HFF-Myc (cell line): ENCODE data around the gene ABAT.

Experiments used
- DNase-seq: peaks from one replicate; pipeline ENCODE4 v3.0.0-alpha.2; 2011; ENCODE audit warnings: low read depth; ENCODE audit errors: extremely low read depth
- H3K4me3 ChIP-seq: replicated peaks from 2 replicates; pipeline ENCODE4 v1.5.1; 2011; ENCODE audit warnings: low read depth, mild to moderate bottlenecking, control low read depth, low read length
- CTCF ChIP-seq: IDR thresholded peaks from 2 replicates; pipeline ENCODE4 v1.5.1; 2012; ENCODE audit warnings: mild to moderate bottlenecking, low read depth, low read length, control low read depth; ENCODE audit errors: missing control alignments

ABAT gene

GRCh38 chr16:8720967-8721308 is 46.5 kb downstream of the ABAT start:
- H3K4me3 ChIP-seq: no peak overlapping the region
- TF ChIP-seq CTCF: no peak
- no peak for DNase-seq

GRCh38 chr16:8721336-8722024 is 47.1 kb downstream of the ABAT start:
- no peak for DNase-seq

GRCh38 chr16:8722025-8722348 is 47.6 kb downstream of the ABAT start:
- no peak for TF ChIP-seq CTCF
- no peak for DNase-seq
- no peak overlapping the region for H3K4me3 ChIP-seq

More at GRCh38 chr16:8721336-8722024, 47.1 kb downstream of the ABAT start:
- TF ChIP-seq CTCF: no peak
- H3K4me3 ChIP-seq: no peak overlapping the region

- H3K4me3 ChIP-seq: no peak overlapping the region
- no peak for TF ChIP-seq CTCF
- DNase-seq: no peak
Observed at GRCh38 chr16:8725513-8726178, 51.2 kb downstream of the ABAT start.

- H3K4me3 ChIP-seq: no peak overlapping the region
- no peak for TF ChIP-seq CTCF
- no peak for DNase-seq
Observed at GRCh38 chr16:8727131-8727806, 52.9 kb downstream of the ABAT start.

- no peak for DNase-seq
- no peak for TF ChIP-seq CTCF
- no peak overlapping the region for H3K4me3 ChIP-seq
Observed at GRCh38 chr16:8727857-8728618, 53.6 kb downstream of the ABAT start.
